Left ventricle myocardium inferior (tissue), 1 donor: ENCODE measurements around the gene MPZL3. TPM values are rescaled to one million over a fixed set of nuclear protein-coding genes. Genes with fewer than 3 reads are reported as not detected.

Experiments used
- DNase-seq: peaks from one replicate; pipeline ENCODE4 v3.0.0-alpha.2; 2020
- H3K27ac ChIP-seq: fragments of 200-600 bp; replicated peaks from 2 replicates; pipeline ENCODE4 v1.8.0; 2021
- H3K27me3 ChIP-seq: fragments of 200-600 bp; 2 replicates; pipeline ENCODE4 v1.8.0; 2021; ENCODE audit warnings: low read depth
- H3K36me3 ChIP-seq: fragments of 200-600 bp; 2 replicates; pipeline ENCODE4 v1.8.0; 2021
- H3K4me1 ChIP-seq: fragments of 200-600 bp; 2 replicates; pipeline ENCODE4 v1.8.0; 2021
- H3K4me3 ChIP-seq: fragments of 200-600 bp; 2 replicates; pipeline ENCODE4 v1.8.0; 2021; ENCODE audit warnings: mild to moderate bottlenecking, moderate library complexity
- H3K9me3 ChIP-seq: fragments of 200-600 bp; replicated peaks from 2 replicates; pipeline ENCODE4 v1.8.0; 2021
- CTCF ChIP-seq: fragments of 200-600 bp; IDR thresholded peaks from 2 replicates; pipeline ENCODE4 v1.8.0; 2021; ENCODE audit warnings: antibody characterized with exemption, mild to moderate bottlenecking, borderline replicate concordance
- intact Hi-C: fragments of 100-400 bp; cut with micrococcal nuclease; formaldehyde crosslinking; loops from one replicate; pipeline ENCODE4 v1.11.0; 2022
- total RNA-seq: library from RNA; stranded (reverse); fragmentation: NEBNext Ultra II Directional; extraction: Animal tissue kit (Norgen Biotek cat#: 25700); gene quantifications from one replicate; pipeline ENCODE4 v1.2.1, GENCODE V29; 2021
- donor health status: DM: no; HTN: yes; CAD: no; lungs with severe emphysema.

Gene MPZL3
- total RNA-seq, 1 donor from 2014 or later: 2.7 TPM

GRCh38 chr11:118212781-118213191 is 39.4 kb downstream of the MPZL3 start:
- H3K4me3 ChIP-seq: no peak overlapping the region
- no peak for TF ChIP-seq CTCF
- H3K4me1 ChIP-seq: peaks cover 26% of the 10 kb centered on the region
- H3K9me3 ChIP-seq: no peaks in the 10 kb centered on the region
- H3K27me3 ChIP-seq: no peaks in the 10 kb centered on the region
- H3K27ac ChIP-seq: peak overlapping the region; percentile 68
- no peak for DNase-seq
- intact Hi-C loops: no loop called here
- no peaks in the 10 kb centered on the region for H3K36me3 ChIP-seq

GRCh38 chr11:118212131-118212725 is 39.9 kb downstream of the MPZL3 start:
- H3K9me3 ChIP-seq: no peaks in the 10 kb centered on the region
- H3K36me3 ChIP-seq: no peaks in the 10 kb centered on the region
- peak; percentile 31 for DNase-seq
- H3K27me3 ChIP-seq: no peaks in the 10 kb centered on the region
- intact Hi-C loops: no loop called here
- H3K4me3 ChIP-seq: no peak overlapping the region
- no peak for TF ChIP-seq CTCF
- H3K27ac ChIP-seq: peak overlapping the region; percentile 68
- H3K4me1 ChIP-seq: peaks cover 26% of the 10 kb centered on the region

DNA sequence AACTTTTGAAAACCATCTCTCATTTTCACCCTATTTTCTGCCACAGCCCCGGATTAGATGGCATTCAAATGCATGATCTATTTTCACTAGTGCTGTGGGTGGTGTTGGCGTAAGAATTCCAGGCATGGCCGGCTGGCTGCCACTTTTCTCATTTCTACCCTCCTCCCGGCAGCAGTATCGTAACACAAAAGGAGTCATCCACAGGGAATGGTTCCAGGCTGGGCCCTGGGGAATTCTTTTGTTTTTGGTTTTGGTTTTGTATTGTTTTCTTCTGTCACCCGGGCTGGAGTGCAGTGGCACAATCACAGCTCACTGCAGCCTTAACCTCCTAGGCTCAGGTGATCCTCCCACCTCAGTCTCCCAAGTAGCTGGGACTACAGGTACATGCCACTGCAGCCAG is 41.2 kb downstream of the MPZL3 start:
- intact Hi-C loops: no loop called here
- peaks cover 26% of the 10 kb centered on the region for H3K4me1 ChIP-seq
- H3K27me3 ChIP-seq: no peaks in the 10 kb centered on the region
- no peak for TF ChIP-seq CTCF
- H3K4me3 ChIP-seq: peak overlapping the region; percentile 5
- no peaks in the 10 kb centered on the region for H3K36me3 ChIP-seq
- H3K27ac ChIP-seq: peak overlapping the region; percentile 68
- no peaks in the 10 kb centered on the region for H3K9me3 ChIP-seq
- DNase-seq: no peak

DNA sequence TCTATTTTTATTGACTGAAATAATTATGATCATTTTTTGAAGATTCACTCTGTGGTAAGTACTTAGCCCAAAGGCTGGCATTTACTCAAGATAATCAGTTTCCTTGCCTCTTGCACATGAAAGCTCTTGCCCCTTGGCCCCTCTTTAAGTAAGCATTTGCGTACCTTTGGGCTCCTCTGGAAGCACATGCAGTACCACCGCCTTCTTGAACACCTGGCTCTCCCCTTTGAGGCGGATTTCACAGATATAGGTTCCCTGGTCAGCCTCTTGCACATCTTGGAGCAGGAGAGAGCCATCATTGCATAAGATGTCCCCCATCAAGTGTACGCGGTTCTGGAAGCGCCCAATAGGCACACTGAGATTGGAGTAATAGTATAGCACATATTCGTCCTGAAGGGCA is 41.8 kb downstream of the MPZL3 start:
- no peaks in the 10 kb centered on the region for H3K36me3 ChIP-seq
- H3K9me3 ChIP-seq: no peaks in the 10 kb centered on the region
- no peaks in the 10 kb centered on the region for H3K27me3 ChIP-seq
- no peak overlapping the region for H3K4me3 ChIP-seq
- DNase-seq: no peak
- intact Hi-C loops: no loop called here
- TF ChIP-seq CTCF: no peak
- peaks cover 26% of the 10 kb centered on the region for H3K4me1 ChIP-seq
- peak overlapping the region; percentile 68 for H3K27ac ChIP-seq

GRCh38 chr11:118209033-118209432 is 43.1 kb downstream of the MPZL3 start:
- H3K9me3 ChIP-seq: no peaks in the 10 kb centered on the region
- no peaks in the 10 kb centered on the region for H3K27me3 ChIP-seq
- no peak for DNase-seq
- TF ChIP-seq CTCF: no peak
- H3K4me1 ChIP-seq: peaks cover 26% of the 10 kb centered on the region
- intact Hi-C loops: no loop called here
- H3K27ac ChIP-seq: no peak overlapping the region
- H3K4me3 ChIP-seq: no peak overlapping the region
- no peaks in the 10 kb centered on the region for H3K36me3 ChIP-seq
